Fibroblast of villous mesenchyme (primary cell): ENCODE data around the gene LRP1B. TPM values are rescaled to one million over a fixed set of nuclear protein-coding genes. Genes with fewer than 3 reads are reported as not detected.

Experiments used
- DNase-seq: peaks from one replicate; pipeline ENCODE4 v3.0.0-alpha.2; 2010; ENCODE audit warnings: low read depth
- H3K4me3 ChIP-seq: 2 replicates; pipeline ENCODE4 v1.5.1; 2011; ENCODE audit warnings: low read depth, mild to moderate bottlenecking, low read length
- CTCF ChIP-seq: IDR thresholded peaks from 2 replicates; pipeline ENCODE4 v1.5.1; 2012; ENCODE audit warnings: low read depth, mild to moderate bottlenecking, low read length; ENCODE audit not compliant: insufficient read depth
- total RNA-seq: library from RNA; depleted of rRNA; stranded (reverse); fragments of >200 nt; gene quantifications from 2 replicates; pipeline ENCODE4 v1.2.3, GENCODE V29; 2012

The LRP1B gene
- total RNA-seq, 1 donor, result 2.2 TPM

DNA sequence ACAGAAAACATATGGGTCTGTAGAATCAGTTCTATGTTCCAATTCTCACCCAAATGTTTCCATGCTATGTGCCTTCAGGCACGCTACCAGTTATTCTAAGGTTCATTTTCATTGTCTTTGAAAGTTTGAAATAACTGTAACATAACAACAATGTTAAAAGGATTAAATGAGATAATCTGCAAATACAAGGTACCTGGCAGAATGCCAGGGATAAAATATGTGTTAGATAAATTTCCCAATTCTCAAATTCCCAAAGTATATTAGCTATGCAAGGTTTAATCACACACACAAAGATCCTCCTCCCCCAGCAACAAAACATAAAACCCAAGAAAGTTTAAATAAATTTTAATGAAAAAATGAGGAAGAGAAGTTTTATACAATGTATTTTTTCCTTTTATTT, 261.2 kb downstream of the LRP1B start:
- DNase-seq, result no peak
- no peak for TF ChIP-seq CTCF
- H3K4me3 ChIP-seq, result no peak overlapping the region

DNA sequence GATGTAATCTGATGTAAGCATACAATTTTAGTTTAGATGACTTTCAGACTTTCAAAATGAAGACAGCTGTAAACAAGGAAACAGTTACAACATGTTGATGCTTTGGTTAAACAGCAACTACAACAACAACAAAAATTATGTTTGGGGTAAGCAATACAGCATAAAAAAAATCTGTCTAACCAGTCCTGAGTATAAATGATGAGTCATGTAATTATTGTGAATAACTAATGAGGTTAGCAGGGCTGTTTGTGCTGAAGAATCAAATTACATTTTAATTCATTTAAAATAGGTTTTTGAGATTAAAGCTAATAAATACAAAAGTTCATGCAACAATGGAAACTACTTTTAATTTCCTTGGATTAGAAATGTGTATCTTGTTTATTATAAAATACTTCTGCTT, 266.9 kb downstream of the LRP1B start:
- DNase-seq, result no peak

GRCh38 chr2:141856215-141856919, 274.4 kb downstream of the LRP1B start:
- TF ChIP-seq CTCF, result no peak
- DNase-seq, result no peak
- no peak overlapping the region for H3K4me3 ChIP-seq

More for the DNA sequence above, 266.9 kb downstream of the LRP1B start:
- TF ChIP-seq CTCF, result no peak
- H3K4me3 ChIP-seq, result no peak overlapping the region

DNA sequence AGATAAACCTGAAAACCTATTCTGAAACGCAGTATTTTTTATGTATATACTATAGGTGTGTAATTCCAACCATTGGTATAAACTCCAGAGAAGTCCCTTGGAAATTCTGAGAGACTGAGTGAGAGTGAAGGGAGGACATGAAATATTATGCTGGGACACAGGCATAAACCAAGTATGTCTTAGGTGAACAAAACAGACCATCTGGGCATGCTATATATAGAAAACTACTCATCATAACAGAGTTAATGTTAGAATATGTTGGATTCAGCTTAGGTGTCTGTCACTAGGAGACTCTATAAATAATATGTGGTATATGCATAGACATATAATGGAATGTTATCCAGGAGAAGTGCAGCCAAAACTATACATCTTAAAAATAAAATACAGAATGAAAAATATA, 282.6 kb downstream of the LRP1B start:
- TF ChIP-seq CTCF, result no peak
- H3K4me3 ChIP-seq, result no peak overlapping the region
- DNase-seq, result no peak

- no peak overlapping the region for H3K4me3 ChIP-seq
- TF ChIP-seq CTCF, result no peak
- DNase-seq, result no peak
Measured at GRCh38 chr2:141844231-141844630, 286.6 kb downstream of the LRP1B start.

- no peak for DNase-seq
- TF ChIP-seq CTCF, result no peak
- no peak overlapping the region for H3K4me3 ChIP-seq
Measured at GRCh38 chr2:141835103-141835502, 295.7 kb downstream of the LRP1B start.

GRCh38 chr2:141828761-141829160, 302.1 kb downstream of the LRP1B start:
- no peak overlapping the region for H3K4me3 ChIP-seq
- no peak for TF ChIP-seq CTCF
- DNase-seq, result no peak
